ENCODE data around the gene GOSR1. TPM values are rescaled to one million over a fixed set of nuclear protein-coding genes. Genes with fewer than 3 reads are reported as not detected.

The GOSR1 gene
- total RNA-seq, 1 donor from 2014 or later = 53.2 TPM

DNA sequence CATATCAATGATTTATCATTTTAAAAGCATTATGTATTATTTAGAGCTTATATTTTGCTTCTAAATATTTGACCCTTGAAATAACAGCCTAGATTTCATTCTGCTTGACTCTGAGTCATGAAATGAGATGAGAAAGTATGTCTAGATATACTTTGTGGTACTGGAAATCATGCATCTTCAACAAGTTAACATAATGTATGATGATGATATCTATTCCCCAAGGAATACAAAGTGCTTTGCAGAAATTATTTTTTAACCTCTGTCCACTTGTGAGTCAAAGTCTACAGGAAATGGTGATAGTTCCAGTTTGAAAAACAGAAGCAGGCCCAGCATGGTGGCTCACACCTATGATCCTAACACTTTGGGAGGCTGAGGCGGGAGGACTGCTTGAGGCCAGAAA lies 36.1 kb downstream of the GOSR1 start:
- TF ChIP-seq, protein P1, sequence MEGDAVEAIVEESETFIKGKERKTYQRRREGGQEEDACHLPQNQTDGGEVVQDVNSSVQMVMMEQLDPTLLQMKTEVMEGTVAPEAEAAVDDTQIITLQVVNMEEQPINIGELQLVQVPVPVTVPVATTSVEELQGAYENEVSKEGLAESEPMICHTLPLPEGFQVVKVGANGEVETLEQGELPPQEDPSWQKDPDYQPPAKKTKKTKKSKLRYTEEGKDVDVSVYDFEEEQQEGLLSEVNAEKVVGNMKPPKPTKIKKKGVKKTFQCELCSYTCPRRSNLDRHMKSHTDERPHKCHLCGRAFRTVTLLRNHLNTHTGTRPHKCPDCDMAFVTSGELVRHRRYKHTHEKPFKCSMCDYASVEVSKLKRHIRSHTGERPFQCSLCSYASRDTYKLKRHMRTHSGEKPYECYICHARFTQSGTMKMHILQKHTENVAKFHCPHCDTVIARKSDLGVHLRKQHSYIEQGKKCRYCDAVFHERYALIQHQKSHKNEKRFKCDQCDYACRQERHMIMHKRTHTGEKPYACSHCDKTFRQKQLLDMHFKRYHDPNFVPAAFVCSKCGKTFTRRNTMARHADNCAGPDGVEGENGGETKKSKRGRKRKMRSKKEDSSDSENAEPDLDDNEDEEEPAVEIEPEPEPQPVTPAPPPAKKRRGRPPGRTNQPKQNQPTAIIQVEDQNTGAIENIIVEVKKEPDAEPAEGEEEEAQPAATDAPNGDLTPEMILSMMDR (conservative IDR thresholded peaks at IDR 0.05) = no peak
- no peaks in the 10 kb centered on the region for H3K27me3 Mint-ChIP-seq
- H3K36me3 Mint-ChIP-seq = peaks cover 16% of the 10 kb centered on the region
- no peaks in the 10 kb centered on the region for H3K4me1 Mint-ChIP-seq (ENCODE audit: unreplicated experiment)
- DNase-seq (ENCODE audit: extremely low spot score, unreplicated experiment) = no peak
- H3K27ac Mint-ChIP-seq = no peak overlapping the region
- no peaks in the 10 kb centered on the region for H3K9me3 Mint-ChIP-seq
- H3K4me3 Mint-ChIP-seq = no peak overlapping the region

DNA sequence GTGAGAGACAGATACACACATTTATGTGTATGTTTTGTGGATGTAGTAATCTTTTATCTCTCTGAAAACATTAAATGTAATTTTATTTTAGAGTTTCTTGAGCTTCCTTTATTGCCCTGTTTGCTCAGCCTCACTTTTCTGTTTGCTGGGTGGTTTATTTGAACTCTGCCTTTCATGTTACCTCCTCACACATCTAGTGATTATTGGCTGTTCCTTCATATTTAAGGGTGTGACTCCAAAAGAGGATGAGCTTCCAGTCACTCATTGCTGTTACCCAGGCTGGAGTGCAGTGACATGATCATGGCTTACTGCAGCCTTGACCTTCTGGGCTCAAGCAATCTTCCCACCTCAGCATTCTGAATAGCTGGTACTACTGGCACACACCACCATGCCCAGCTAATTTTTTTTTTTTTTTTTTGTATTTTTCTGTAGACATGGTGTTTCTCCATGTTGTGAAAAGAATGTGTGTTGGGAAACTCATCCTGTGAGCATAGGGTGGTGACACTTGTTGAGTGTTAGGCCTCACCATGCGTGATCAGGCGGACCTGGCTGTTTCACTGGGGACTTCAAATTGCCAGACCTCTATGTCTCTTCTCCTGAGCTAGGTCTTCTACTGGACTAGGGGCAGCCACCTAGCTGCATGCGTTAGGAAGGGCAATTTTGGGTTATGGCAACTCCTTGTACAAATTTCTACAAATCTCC lies 37.8 kb downstream of the GOSR1 start:
- peaks cover 19% of the 10 kb centered on the region for H3K36me3 Mint-ChIP-seq
- no peak overlapping the region for H3K4me3 Mint-ChIP-seq
- H3K4me1 Mint-ChIP-seq (ENCODE audit: unreplicated experiment) = peaks cover 5% of the 10 kb centered on the region
- H3K27ac Mint-ChIP-seq = no peak overlapping the region
- no peaks in the 10 kb centered on the region for H3K27me3 Mint-ChIP-seq
- DNase-seq (ENCODE audit: extremely low spot score, unreplicated experiment) = no peak
- no peaks in the 10 kb centered on the region for H3K9me3 Mint-ChIP-seq
- TF ChIP-seq, protein P1 (conservative IDR thresholded peaks at IDR 0.05) = no peak

DNA sequence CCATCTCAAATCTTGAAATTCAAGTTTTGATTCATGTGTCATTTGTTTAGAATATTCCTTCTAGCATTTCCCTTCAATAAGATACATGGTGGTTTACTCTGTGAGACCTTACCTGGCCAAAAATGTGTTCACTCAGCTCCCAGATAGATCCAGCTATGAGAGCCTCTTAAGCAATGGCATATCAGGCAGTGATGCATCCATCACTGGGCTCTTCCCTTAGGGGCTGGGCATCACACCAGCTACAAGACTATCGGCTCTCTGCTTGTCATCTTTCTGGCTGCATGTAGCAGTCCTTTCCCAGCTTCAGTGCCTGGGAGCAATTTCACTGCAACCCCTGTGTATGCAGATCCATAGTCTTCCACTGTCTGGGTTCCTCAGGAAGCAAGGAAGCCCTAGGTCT lies 40.6 kb downstream of the GOSR1 start:
- no peaks in the 10 kb centered on the region for H3K27me3 Mint-ChIP-seq
- TF ChIP-seq, protein P1 (conservative IDR thresholded peaks at IDR 0.05) = no peak
- no peak for DNase-seq (ENCODE audit: extremely low spot score, unreplicated experiment)
- peaks cover 8% of the 10 kb centered on the region for H3K4me1 Mint-ChIP-seq (ENCODE audit: unreplicated experiment)
- peak overlapping the region; percentile 17 for H3K27ac Mint-ChIP-seq
- no peaks in the 10 kb centered on the region for H3K9me3 Mint-ChIP-seq
- H3K4me3 Mint-ChIP-seq = no peak overlapping the region
- H3K36me3 Mint-ChIP-seq = peaks cover 35% of the 10 kb centered on the region

DNA sequence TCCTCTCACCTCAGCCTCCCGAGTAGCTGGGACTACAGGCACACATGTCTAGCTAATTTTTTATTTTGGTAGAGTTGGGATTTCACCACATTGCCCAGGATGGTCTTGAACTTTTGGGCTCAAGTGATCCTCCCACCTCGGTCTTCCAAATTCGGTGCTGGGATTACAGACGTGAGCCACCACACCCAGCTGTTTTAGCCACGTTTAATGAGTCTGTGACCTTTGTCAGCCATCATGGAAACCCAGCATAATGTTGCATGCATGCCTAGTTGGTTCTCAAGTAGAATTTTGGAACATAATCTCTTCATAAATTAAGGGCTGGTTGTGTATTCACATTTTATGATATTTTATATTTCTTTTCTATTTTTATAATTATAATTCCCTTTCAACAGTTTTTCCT lies 42.0 kb downstream of the GOSR1 start:
- Mint-ChIP-seq H3K36me3 (peaks cover 39% of the 10 kb centered on the region), H3K27me3 (no peaks in the 10 kb centered on the region), H3K27ac (no peak overlapping the region), H3K9me3 (no peaks in the 10 kb centered on the region), H3K4me1 (ENCODE audit: unreplicated experiment) (peaks cover 8% of the 10 kb centered on the region), H3K4me3 (no peak overlapping the region)
- DNase-seq (ENCODE audit: extremely low spot score, unreplicated experiment) = no peak
- TF ChIP-seq, protein P1 (conservative IDR thresholded peaks at IDR 0.05) = no peak

DNA sequence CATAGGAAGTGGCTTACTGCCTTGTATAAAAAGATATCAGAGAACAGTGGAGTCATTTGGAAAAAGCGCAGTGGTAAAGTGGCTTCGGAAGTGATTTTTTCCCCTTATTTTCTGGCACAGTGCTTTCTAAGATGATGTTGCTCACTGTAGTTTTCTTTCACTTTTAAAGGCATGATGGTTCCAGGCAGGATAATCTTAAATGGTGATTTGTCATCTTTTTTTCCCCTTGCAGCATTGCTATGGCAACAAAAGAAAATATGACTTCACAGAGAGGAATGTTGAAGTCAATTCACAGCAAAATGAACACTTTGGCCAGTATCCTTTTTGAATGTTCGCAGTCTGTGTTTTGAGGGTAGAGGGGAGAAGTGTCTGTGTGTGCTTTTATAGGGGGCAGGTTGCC lies 42.5 kb downstream of the GOSR1 start:
- H3K36me3 Mint-ChIP-seq = peaks cover 38% of the 10 kb centered on the region
- no peak for DNase-seq (ENCODE audit: extremely low spot score, unreplicated experiment)
- no peak overlapping the region for H3K4me3 Mint-ChIP-seq
- TF ChIP-seq, protein P1 (conservative IDR thresholded peaks at IDR 0.05) = no peak
- H3K27me3 Mint-ChIP-seq = no peaks in the 10 kb centered on the region
- H3K4me1 Mint-ChIP-seq (ENCODE audit: unreplicated experiment) = peaks cover 8% of the 10 kb centered on the region
- H3K9me3 Mint-ChIP-seq = no peaks in the 10 kb centered on the region
- peak overlapping the region; percentile 15 for H3K27ac Mint-ChIP-seq

Measured in type B pancreatic cell (in vitro differentiated cells).